ENCODE measurements around the gene FKBP2.

Gene FKBP2

GRCh38 chr11:64234647-64235379 is 6.1 kb upstream of the FKBP2 start:
- TF ChIP-seq GATA3 (IDR thresholded peaks at IDR 0.05; ENCODE audit: low read depth, low read length) = no peak
- no peak for TF ChIP-seq GATA2 (IDR thresholded peaks at IDR 0.05; ENCODE audit: low read depth, low read length)

DNA sequence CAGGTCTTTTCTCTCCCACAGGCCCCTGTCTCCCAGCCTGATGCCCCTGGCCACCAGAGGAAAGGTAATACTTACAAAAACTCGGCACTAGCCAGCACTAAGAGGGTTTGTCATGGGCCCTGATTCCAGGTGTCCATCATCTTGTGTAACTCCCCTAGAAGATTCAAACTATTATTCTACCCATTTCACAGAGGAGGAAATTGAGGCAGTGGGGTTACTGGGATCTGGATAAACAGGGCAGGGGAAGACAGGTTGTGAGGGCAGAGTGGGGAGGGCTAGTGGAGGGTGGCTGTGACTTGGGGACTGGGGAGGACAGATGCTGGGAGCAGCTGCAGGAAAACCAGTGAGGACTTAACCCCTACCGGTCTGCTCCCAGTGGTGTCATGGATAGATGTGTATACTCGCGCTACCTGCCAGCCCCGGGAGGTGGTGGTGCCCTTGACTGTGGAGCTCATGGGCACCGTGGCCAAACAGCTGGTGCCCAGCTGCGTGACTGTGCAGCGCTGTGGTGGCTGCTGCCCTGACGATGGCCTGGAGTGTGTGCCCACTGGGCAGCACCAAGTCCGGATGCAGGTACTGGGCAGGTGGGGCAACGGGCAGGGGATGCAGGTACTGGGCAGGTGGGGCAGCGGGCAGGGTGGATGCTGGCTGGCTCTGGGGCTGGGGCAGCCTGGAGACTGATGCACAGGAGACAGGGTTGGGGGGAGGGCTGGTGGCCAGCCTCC is 5.3 kb upstream of the FKBP2 start:
- TF ChIP-seq GATA2 (IDR thresholded peaks at IDR 0.05; ENCODE audit: low read depth, low read length) (no peak), GATA3 (IDR thresholded peaks at IDR 0.05; ENCODE audit: low read depth, low read length) (no peak)

DNA sequence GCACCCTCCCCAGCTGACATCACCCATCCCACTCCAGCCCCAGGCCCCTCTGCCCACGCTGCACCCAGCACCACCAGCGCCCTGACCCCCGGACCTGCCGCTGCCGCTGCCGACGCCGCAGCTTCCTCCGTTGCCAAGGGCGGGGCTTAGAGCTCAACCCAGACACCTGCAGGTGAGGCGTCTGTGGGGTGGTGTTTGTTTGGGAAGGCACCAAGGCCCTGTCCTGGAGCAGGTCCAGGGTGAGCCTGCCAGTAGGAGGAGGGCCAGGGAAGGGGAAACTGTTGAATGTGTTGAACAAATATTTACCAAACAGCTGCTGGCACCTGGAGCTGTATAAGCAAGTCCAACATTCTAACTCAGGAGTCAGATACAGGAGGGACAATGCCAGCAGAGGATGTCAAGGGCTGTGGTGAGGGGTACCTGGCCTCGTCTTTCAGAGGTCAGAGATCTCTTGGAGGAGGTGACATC is 3.4 kb upstream of the FKBP2 start:
- TF ChIP-seq GATA2 (IDR thresholded peaks at IDR 0.05; ENCODE audit: low read depth, low read length) (no peak), GATA3 (IDR thresholded peaks at IDR 0.05; ENCODE audit: low read depth, low read length) (no peak)

- no peak for TF ChIP-seq GATA3 (IDR thresholded peaks at IDR 0.05; ENCODE audit: low read depth, low read length)
- no peak for TF ChIP-seq GATA2 (IDR thresholded peaks at IDR 0.05; ENCODE audit: low read depth, low read length)
These were observed 2.8 kb upstream of the FKBP2 start for GRCh38 chr11:64238076-64238475.

- TF ChIP-seq GATA2 (IDR thresholded peaks at IDR 0.05; ENCODE audit: low read depth, low read length) = no peak
- no peak for TF ChIP-seq GATA3 (IDR thresholded peaks at IDR 0.05; ENCODE audit: low read depth, low read length)
These were observed 1.9 kb upstream of the FKBP2 start for GRCh38 chr11:64238999-64239398.

DNA sequence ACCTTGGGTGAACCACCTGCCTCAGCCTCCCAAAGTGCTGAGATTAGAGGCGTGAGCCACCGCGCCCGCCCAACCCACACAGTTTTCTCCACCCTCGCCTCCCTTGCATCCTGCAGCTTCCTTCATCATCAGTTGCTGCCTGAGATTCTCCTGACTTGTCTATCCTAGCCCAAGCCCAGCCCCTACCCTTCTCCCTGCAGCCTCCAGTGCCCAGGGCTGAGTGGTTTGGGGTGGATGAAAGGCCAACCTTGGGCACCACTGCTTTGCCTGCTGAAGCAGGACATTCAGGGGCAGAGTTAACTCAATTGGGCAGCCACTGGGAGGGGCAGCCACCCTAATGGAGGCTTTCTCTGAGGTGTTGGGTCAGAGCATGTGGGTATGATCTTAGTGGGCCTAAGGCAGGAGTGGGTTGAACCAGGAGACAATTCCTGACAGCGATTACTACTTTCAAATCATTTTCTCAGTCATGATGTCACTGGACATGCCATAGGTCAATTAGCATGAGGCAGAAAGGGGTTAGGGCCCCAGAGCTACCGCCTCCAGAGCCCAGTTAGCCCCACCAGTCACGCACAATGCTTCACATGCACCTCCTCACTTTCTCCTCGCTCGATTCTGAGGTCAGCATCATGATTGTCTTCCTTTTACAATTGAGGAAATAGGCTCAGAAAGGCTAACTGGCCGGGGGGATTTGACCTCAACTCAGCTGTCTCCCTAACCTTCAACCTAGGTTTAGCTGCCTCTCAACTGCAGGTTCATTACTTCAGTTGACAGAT is 1.0 kb upstream of the FKBP2 start:
- no peak for TF ChIP-seq GATA2 (IDR thresholded peaks at IDR 0.05; ENCODE audit: low read depth, low read length)
- no peak for TF ChIP-seq GATA3 (IDR thresholded peaks at IDR 0.05; ENCODE audit: low read depth, low read length)

GRCh38 chr11:64241241-64241490 is 271 bp downstream of the FKBP2 start:
- TF ChIP-seq GATA3 (IDR thresholded peaks at IDR 0.05; ENCODE audit: low read depth, low read length) (no peak), GATA2 (IDR thresholded peaks at IDR 0.05; ENCODE audit: low read depth, low read length) (no peak)

DNA sequence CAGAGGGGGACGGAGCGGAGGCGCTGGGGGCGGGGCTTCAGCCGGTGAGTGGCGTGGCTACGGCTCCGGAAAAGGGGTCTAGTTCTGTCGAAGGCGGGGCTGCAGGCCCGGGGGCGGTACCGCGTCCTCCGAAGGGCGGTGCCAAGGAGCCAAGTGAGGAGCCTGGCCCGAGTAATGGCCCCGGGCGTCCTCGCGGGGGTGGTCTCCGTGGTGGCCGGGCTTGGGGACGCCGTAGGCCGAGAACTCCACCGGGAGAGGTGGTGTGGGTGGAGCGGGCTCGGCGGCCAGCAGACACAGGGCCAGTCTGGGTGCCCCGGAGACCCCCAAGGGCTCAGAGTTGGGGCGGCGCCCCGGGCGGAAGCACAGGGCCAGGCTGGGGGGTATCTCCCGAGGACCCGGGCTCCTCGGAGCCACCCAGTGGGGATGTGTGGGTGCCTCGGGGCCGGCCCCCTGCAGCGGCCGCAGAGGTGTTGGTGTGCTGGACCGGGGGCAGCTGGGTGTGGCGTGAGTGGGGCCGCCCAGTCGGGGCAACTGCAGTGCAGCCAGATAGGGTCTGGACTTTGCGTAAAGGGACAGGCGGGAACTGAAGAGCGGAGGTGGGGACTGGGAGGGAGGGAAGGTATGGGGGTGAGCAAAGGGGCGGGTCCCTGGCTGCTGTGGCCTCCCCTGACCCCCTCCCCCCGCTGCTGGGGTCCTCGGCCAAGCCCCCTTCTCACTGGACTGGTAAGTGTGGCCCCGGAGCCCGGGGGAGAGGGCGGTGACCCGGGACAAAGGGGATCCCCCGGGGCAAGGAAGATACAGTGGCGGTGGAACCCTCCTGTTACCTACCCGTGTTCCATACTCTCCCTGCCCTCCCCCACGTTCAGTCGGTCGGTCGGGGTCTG is 838 bp downstream of the FKBP2 start:
- TF ChIP-seq GATA3 (IDR thresholded peaks at IDR 0.05; ENCODE audit: low read depth, low read length) (no peak), GATA2 (IDR thresholded peaks at IDR 0.05; ENCODE audit: low read depth, low read length) (no peak)

GRCh38 chr11:64243236-64243854 is 2.5 kb downstream of the FKBP2 start:
- no peak for TF ChIP-seq GATA2 (IDR thresholded peaks at IDR 0.05; ENCODE audit: low read depth, low read length)
- no peak for TF ChIP-seq GATA3 (IDR thresholded peaks at IDR 0.05; ENCODE audit: low read depth, low read length)

- no peak for TF ChIP-seq GATA2 (IDR thresholded peaks at IDR 0.05; ENCODE audit: low read depth, low read length)
- no peak for TF ChIP-seq GATA3 (IDR thresholded peaks at IDR 0.05; ENCODE audit: low read depth, low read length)
These were observed 3.2 kb downstream of the FKBP2 start for GRCh38 chr11:64244107-64244506.

GRCh38 chr11:64244966-64245365 is 4.1 kb downstream of the FKBP2 start:
- TF ChIP-seq GATA3 (IDR thresholded peaks at IDR 0.05; ENCODE audit: low read depth, low read length) = no peak
- no peak for TF ChIP-seq GATA2 (IDR thresholded peaks at IDR 0.05; ENCODE audit: low read depth, low read length)

DNA sequence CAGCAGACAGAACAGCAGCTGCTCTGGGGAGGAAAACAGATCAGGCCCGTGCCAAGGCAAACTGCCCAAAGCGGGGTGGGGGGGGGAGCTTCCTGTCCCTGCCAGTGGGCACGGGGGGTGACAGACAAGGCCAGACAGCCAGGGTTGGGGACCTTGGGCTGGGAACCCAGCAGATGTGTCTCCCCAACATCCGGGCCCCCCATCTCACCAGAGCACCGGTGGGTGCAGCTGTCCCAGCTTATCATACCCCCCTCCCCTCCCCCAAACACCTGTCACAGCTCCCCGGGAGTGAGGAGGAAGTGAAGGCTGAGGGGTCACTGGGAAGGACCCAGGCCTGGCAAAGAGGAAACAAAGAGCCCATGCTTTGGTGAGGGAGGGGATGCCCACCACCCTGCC is 4.5 kb downstream of the FKBP2 start:
- TF ChIP-seq GATA2 (IDR thresholded peaks at IDR 0.05; ENCODE audit: low read depth, low read length) (no peak), GATA3 (IDR thresholded peaks at IDR 0.05; ENCODE audit: low read depth, low read length) (no peak)
